ENCODE measurements around the gene ELF4. TPM values are rescaled to one million over a fixed set of nuclear protein-coding genes. Genes with fewer than 3 reads are reported as not detected.

Gene ELF4
- total RNA-seq, 2 experiments from 2014 or later, result 36.2 to 52.7 TPM

- no peaks in the 10 kb centered on the region for H3K27me3 Mint-ChIP-seq
- CTCF ChIA-PET, result interaction anchor here (0.9 to 5.7 kb wide), 6 partner anchors 11 to 29 kb away, joined by 3 to 38 read pairs (median 6); no protein-coding TSS in a partner anchor
- peak overlapping the region; percentile 94 for H3K27ac Mint-ChIP-seq
- DNase-seq, result no peak
- H3K9me3 Mint-ChIP-seq (ENCODE audit: low read depth), result no peaks in the 10 kb centered on the region
- H3K4me1 Mint-ChIP-seq, result peaks cover 42% of the 10 kb centered on the region
- peak overlapping the region; percentile 93 for H3K4me3 Mint-ChIP-seq
- ATAC-seq, result peak; percentile 27
- peaks cover 8% of the 10 kb centered on the region for H3K36me3 Mint-ChIP-seq
These were observed 593 bp downstream of the ELF4 start for GRCh38 chrX:130109429-130110378.

- DNase-seq (peak; percentile 69), ATAC-seq (peak; percentile 63)
- CTCF ChIA-PET, result interaction anchor here (1.4 to 5.7 kb wide), 5 partner anchors 12 to 28 kb away, joined by 4 to 38 read pairs (median 6); no protein-coding TSS in a partner anchor
- Mint-ChIP-seq H3K27ac (peak overlapping the region; percentile 94), H3K4me1 (peaks cover 39% of the 10 kb centered on the region), H3K27me3 (no peaks in the 10 kb centered on the region), H3K9me3 (ENCODE audit: low read depth) (no peaks in the 10 kb centered on the region), H3K4me3 (peak overlapping the region; percentile 93), H3K36me3 (peaks cover 12% of the 10 kb centered on the region)
These were observed 1.5 kb downstream of the ELF4 start for GRCh38 chrX:130108647-130109428.

GRCh38 chrX:130106071-130106470, 4.2 kb downstream of the ELF4 start:
- DNase-seq (no peak), ATAC-seq (no peak)
- no peaks in the 10 kb centered on the region for H3K27me3 Mint-ChIP-seq
- no peaks in the 10 kb centered on the region for H3K9me3 Mint-ChIP-seq (ENCODE audit: low read depth)
- H3K27ac Mint-ChIP-seq, result no peak overlapping the region
- peaks cover 14% of the 10 kb centered on the region for H3K36me3 Mint-ChIP-seq
- no peak overlapping the region for H3K4me3 Mint-ChIP-seq
- CTCF ChIA-PET, result interaction anchor here (0.8 to 1.7 kb wide), 4 partner anchors 14 to 27 kb away, joined by 3 to 4 read pairs (median 4); no protein-coding TSS in a partner anchor
- peaks cover 46% of the 10 kb centered on the region for H3K4me1 Mint-ChIP-seq

GRCh38 chrX:130105244-130105643, 5.1 kb downstream of the ELF4 start:
- DNase-seq (no peak), ATAC-seq (no peak)
- CTCF ChIA-PET, result interaction anchor here (1.7 kb wide), 1 partner anchor 18 kb away, joined by 3 read pairs; no protein-coding TSS in a partner anchor
- Mint-ChIP-seq H3K9me3 (ENCODE audit: low read depth) (no peaks in the 10 kb centered on the region), H3K27me3 (no peaks in the 10 kb centered on the region), H3K4me1 (peaks cover 54% of the 10 kb centered on the region), H3K4me3 (no peak overlapping the region), H3K27ac (peak overlapping the region; percentile 45), H3K36me3 (peaks cover 20% of the 10 kb centered on the region)

GRCh38 chrX:130103605-130104004, 6.7 kb downstream of the ELF4 start:
- no peak for ATAC-seq
- CTCF ChIA-PET, result no interaction called here
- peaks cover 18% of the 10 kb centered on the region for H3K36me3 Mint-ChIP-seq
- no peak for DNase-seq
- no peaks in the 10 kb centered on the region for H3K27me3 Mint-ChIP-seq
- no peaks in the 10 kb centered on the region for H3K9me3 Mint-ChIP-seq (ENCODE audit: low read depth)
- H3K27ac Mint-ChIP-seq, result no peak overlapping the region
- H3K4me1 Mint-ChIP-seq, result peaks cover 62% of the 10 kb centered on the region
- H3K4me3 Mint-ChIP-seq, result no peak overlapping the region

GRCh38 chrX:130100180-130100579, 10.1 kb downstream of the ELF4 start:
- Mint-ChIP-seq H3K27me3 (no peaks in the 10 kb centered on the region), H3K36me3 (peaks cover 12% of the 10 kb centered on the region), H3K27ac (no peak overlapping the region), H3K4me3 (no peak overlapping the region), H3K9me3 (ENCODE audit: low read depth) (no peaks in the 10 kb centered on the region), H3K4me1 (peaks cover 54% of the 10 kb centered on the region)
- no peak for DNase-seq
- CTCF ChIA-PET, result interaction anchor here (1.4 kb wide), 1 partner anchor 15 kb away, joined by 3 read pairs; no protein-coding TSS in a partner anchor
- no peak for ATAC-seq

GRCh38 chrX:130098210-130098552, 12.1 kb downstream of the ELF4 start:
- no peak overlapping the region for H3K4me3 Mint-ChIP-seq
- H3K27me3 Mint-ChIP-seq, result no peaks in the 10 kb centered on the region
- peak overlapping the region; percentile 68 for H3K27ac Mint-ChIP-seq
- no peaks in the 10 kb centered on the region for H3K9me3 Mint-ChIP-seq (ENCODE audit: low read depth)
- ATAC-seq, result no peak
- H3K4me1 Mint-ChIP-seq, result peaks cover 61% of the 10 kb centered on the region
- H3K36me3 Mint-ChIP-seq, result peaks cover 7% of the 10 kb centered on the region
- CTCF ChIA-PET, result interaction anchor here (1.9 kb wide), 1 partner anchor 18 kb away, joined by 5 read pairs; no protein-coding TSS in a partner anchor
- DNase-seq, result no peak

GRCh38 chrX:130097507-130098209, 12.6 kb downstream of the ELF4 start:
- no peak overlapping the region for H3K4me3 Mint-ChIP-seq
- ATAC-seq (peak; percentile 25), DNase-seq (no peak)
- H3K4me1 Mint-ChIP-seq, result peaks cover 62% of the 10 kb centered on the region
- CTCF ChIA-PET, result interaction anchor here (1.9 kb wide), 1 partner anchor 18 kb away, joined by 5 read pairs; no protein-coding TSS in a partner anchor
- H3K9me3 Mint-ChIP-seq (ENCODE audit: low read depth), result no peaks in the 10 kb centered on the region
- no peaks in the 10 kb centered on the region for H3K27me3 Mint-ChIP-seq
- H3K36me3 Mint-ChIP-seq, result peaks cover 6% of the 10 kb centered on the region
- H3K27ac Mint-ChIP-seq, result peak overlapping the region; percentile 68

- ATAC-seq (no peak), DNase-seq (no peak)
- no peaks in the 10 kb centered on the region for H3K9me3 Mint-ChIP-seq (ENCODE audit: low read depth)
- H3K4me3 Mint-ChIP-seq, result no peak overlapping the region
- no peaks in the 10 kb centered on the region for H3K27me3 Mint-ChIP-seq
- CTCF ChIA-PET, result interaction anchor here (0.9 to 1.7 kb wide), 5 partner anchors 14 to 35 kb away, joined by 3 to 6 read pairs (median 3); partner anchors contain the start of gene ELF4
- peak overlapping the region; percentile 40 for H3K27ac Mint-ChIP-seq
- peaks cover 66% of the 10 kb centered on the region for H3K4me1 Mint-ChIP-seq
- H3K36me3 Mint-ChIP-seq, result peaks cover 6% of the 10 kb centered on the region
These were observed 14.9 kb downstream of the ELF4 start for GRCh38 chrX:130095249-130096030.

GRCh38 chrX:130094696-130095095, 15.6 kb downstream of the ELF4 start:
- Mint-ChIP-seq H3K36me3 (peaks cover 8% of the 10 kb centered on the region), H3K9me3 (ENCODE audit: low read depth) (no peaks in the 10 kb centered on the region), H3K27me3 (no peaks in the 10 kb centered on the region), H3K27ac (peak overlapping the region; percentile 40), H3K4me3 (no peak overlapping the region), H3K4me1 (peaks cover 63% of the 10 kb centered on the region)
- CTCF ChIA-PET, result interaction anchor here (1.0 to 1.7 kb wide), 4 partner anchors 15 to 34 kb away, joined by 3 to 6 read pairs (median 4); partner anchors contain the start of gene ELF4
- ATAC-seq (no peak), DNase-seq (no peak)

GRCh38 chrX:130093271-130093670, 17.0 kb downstream of the ELF4 start:
- H3K4me1 Mint-ChIP-seq, result peaks cover 65% of the 10 kb centered on the region
- CTCF ChIA-PET, result interaction anchor here (1.1 to 1.2 kb wide), 2 partner anchors 8 to 13 kb away, joined by 3 to 4 read pairs; no protein-coding TSS in a partner anchor

More at GRCh38 chrX:130093271-130093670, 17.0 kb downstream of the ELF4 start:
- DNase-seq (no peak), ATAC-seq (no peak)
- Mint-ChIP-seq H3K27ac (no peak overlapping the region), H3K36me3 (peaks cover 13% of the 10 kb centered on the region), H3K27me3 (no peaks in the 10 kb centered on the region), H3K9me3 (ENCODE audit: low read depth) (no peaks in the 10 kb centered on the region), H3K4me3 (no peak overlapping the region)
